Endothelial cell of umbilical vein (primary cell): Measurements from ENCODE around the gene MED27. TPM values are rescaled to one million over a fixed set of nuclear protein-coding genes. Genes with fewer than 3 reads are reported as not detected.

Experiments
- BruUV-seq: library from RNA; stranded (reverse); fragments of 400-500 nt; replicated peaks from 2 replicates; lab custom pipeline; 2021; lab: Mats Ljungman, UMichigan
- CTCF ChIA-PET: fragments of 300-600, 350-600 bp; sonication (Branson Sonifier 250); formaldehyde crosslinking; loops from one replicate; lab custom pipeline; 2021; ENCODE audit warnings: antibody characterized with exemption, inconsistent platforms; lab: Charles Lee
- POLR2A ChIA-PET: fragments of 300-600, 350-600 bp; sonication (Branson Sonifier 250); formaldehyde crosslinking; loops from one replicate; lab custom pipeline; 2021; ENCODE audit warnings: antibody characterized with exemption, inconsistent platforms; lab: Charles Lee
- DNase-seq: peaks from one replicate; pipeline ENCODE4 v3.0.0-alpha.2; 2011; ENCODE audit warnings: low read depth, low spot score
- FAIRE-seq: peaks from 2 replicates; lab custom pipeline; 2011; peaks lifted over from hg19 to GRCh38; lab: Jason Lieb, UNC
- H2AFZ ChIP-seq: 2 replicates; pipeline ENCODE4 v1.6.0; 2012; ENCODE audit warnings: low read depth, low read length, control low read depth, inconsistent platforms
- H3K27ac ChIP-seq: 2 replicates; pipeline ENCODE4 v1.5.1; 2011; ENCODE audit warnings: low read depth, mild to moderate bottlenecking, control low read depth, low read length, moderate library complexity; ENCODE audit not compliant: insufficient read depth
- H3K27me3 ChIP-seq, 2 experiments: 2 replicates each; pipeline versions ENCODE4 v1.6.0 to v1.6.1; 2011; ENCODE audit warnings: low read length in 2 of 2, mixed read lengths in 1 of 2; ENCODE audit not compliant: control insufficient read depth in 2 of 2, insufficient read depth in 2 of 2
- H3K36me3 ChIP-seq, 2 experiments: 2 replicates in 1 of 2; 3 replicates in 1 of 2; pipeline ENCODE4 v1.5.1; 2011; ENCODE audit warnings: low read length in 2 of 2, mild to moderate bottlenecking in 1 of 2, moderate library complexity in 1 of 2; ENCODE audit not compliant: control insufficient read depth in 2 of 2, insufficient read depth in 2 of 2; ENCODE audit errors: extremely low read depth in 1 of 2
- H3K4me1 ChIP-seq: 3 replicates; pipeline ENCODE4 v1.5.1; 2011; ENCODE audit warnings: mild to moderate bottlenecking, low read length; ENCODE audit not compliant: control insufficient read depth, insufficient read depth; ENCODE audit errors: extremely low read depth
- H3K4me2 ChIP-seq: 2 replicates; pipeline ENCODE4 v1.6.1; 2011; ENCODE audit warnings: low read length, control low read depth, mixed read lengths; ENCODE audit not compliant: insufficient read depth
- H3K4me3 ChIP-seq, 3 experiments: fragments of 200-600 bp in 1 of 3; sonication (generic), shearing (Covaris generic) in 1 of 3; replicated peaks in 1 of 3; 2 replicates each; pipeline ENCODE4 v1.5.1; 2011 to 2016; ENCODE audit warnings: control low read depth in 3 of 3, low read length in 3 of 3, mild to moderate bottlenecking in 2 of 3, inconsistent platforms in 1 of 3, low read depth in 1 of 3, moderate library complexity in 1 of 3; ENCODE audit not compliant: insufficient read depth in 1 of 3
- H3K79me2 ChIP-seq: 2 replicates; pipeline ENCODE4 v1.6.0; 2012; ENCODE audit warnings: low read length, inconsistent platforms; ENCODE audit not compliant: control insufficient read depth, insufficient read depth
- H3K9ac ChIP-seq: replicated peaks from 2 replicates; pipeline ENCODE3; 2011; ENCODE audit warnings: low read length, control low read depth; ENCODE audit not compliant: insufficient read depth; ENCODE audit errors: extremely low read depth
- H3K9me1 ChIP-seq: replicated peaks from 3 replicates; pipeline ENCODE4 v1.6.0; 2011; ENCODE audit warnings: mild to moderate bottlenecking, low read length; ENCODE audit not compliant: control insufficient read depth, insufficient read depth; ENCODE audit errors: extremely low read depth
- H3K9me3 ChIP-seq: replicated peaks from 2 replicates; pipeline ENCODE4 v1.5.1; 2012; ENCODE audit warnings: low read length, inconsistent platforms; ENCODE audit not compliant: control insufficient read depth, insufficient read depth
- H4K20me1 ChIP-seq: replicated peaks from 2 replicates; pipeline ENCODE3; 2011; ENCODE audit warnings: mild to moderate bottlenecking, low read length; ENCODE audit not compliant: control insufficient read depth, insufficient read depth; ENCODE audit errors: extremely low read depth
- CTCF ChIP-seq, 2 donors: IDR thresholded peaks; 1 replicate in 1 of 2; 2 replicates in 1 of 2; pipeline ENCODE4 v1.5.1; 2011; ENCODE audit warnings: low read length in 2 of 2, mild to moderate bottlenecking in 2 of 2, moderate library complexity in 2 of 2, control low read depth in 1 of 2, inconsistent platforms in 1 of 2, low read depth in 1 of 2; ENCODE audit not compliant: insufficient read depth in 1 of 2; ENCODE audit errors: extremely low read depth in 1 of 2
- EZH2 ChIP-seq: IDR thresholded peaks from 2 replicates; pipeline ENCODE4 v1.6.1; 2012; ENCODE audit warnings: borderline replicate concordance, low read depth, mild to moderate bottlenecking, moderate library complexity, low read length, inconsistent platforms; ENCODE audit not compliant: severe bottlenecking
- FOS ChIP-seq: IDR thresholded peaks from 2 replicates; pipeline ENCODE4 v1.6.1; 2011; ENCODE audit warnings: mild to moderate bottlenecking, low read length, moderate library complexity, borderline replicate concordance; ENCODE audit not compliant: insufficient read depth
- GATA2 ChIP-seq: IDR thresholded peaks from 2 replicates; pipeline ENCODE4 v1.7.0; 2011; ENCODE audit warnings: low read depth, mild to moderate bottlenecking, moderate library complexity, mixed read lengths, low read length; ENCODE audit not compliant: insufficient read length, insufficient read depth
- JUN ChIP-seq: IDR thresholded peaks from 2 replicates; pipeline ENCODE4 v1.6.1; 2011; ENCODE audit warnings: borderline replicate concordance, low read depth; ENCODE audit not compliant: insufficient read length, insufficient read depth
- MAX ChIP-seq: IDR thresholded peaks from 2 replicates; pipeline ENCODE4 v1.6.1; 2011; ENCODE audit not compliant: insufficient read depth, insufficient read length
- MYC ChIP-seq: IDR thresholded peaks from one replicate; pipeline ENCODE4 v1.6.1; 2011; ENCODE audit warnings: mild to moderate bottlenecking, low read depth, low read length
- POLR2A ChIP-seq: IDR thresholded peaks from 2 replicates; pipeline ENCODE4 v1.6.1; 2012; ENCODE audit warnings: low read depth, mild to moderate bottlenecking, control low read depth, low read length
- POLR2AphosphoS5 ChIP-seq: IDR thresholded peaks from 2 replicates; pipeline ENCODE4 v1.6.1; 2012; ENCODE audit warnings: low read depth, mild to moderate bottlenecking, control low read depth, low read length, moderate library complexity; ENCODE audit not compliant: insufficient read depth
- dilution Hi-C: fragments of 300-500 bp; cut with MboI; formaldehyde crosslinking; loops from one replicate; pipeline ENCODE4 v1.15.0; 2019; ENCODE audit warnings: low sequenced_read_pairs; ENCODE audit not compliant: extremely low pct_ligation_motif_present
- intact Hi-C: fragments of 100-400 bp; cut with micrococcal nuclease; formaldehyde crosslinking; loops from one replicate; pipeline ENCODE4 v1.10.0; 2022
- polyA plus RNA-seq, 4 experiments: library from polyadenylated mRNA; depleted of rRNA in 3 of 4; stranded (reverse) in 3 of 4; unstranded in 1 of 4; fragments of >200 nt; gene quantifications; 2 replicates each; pipeline versions ENCODE4 v1.2.1 to v1.2.3, GENCODE V29; 2011 to 2012; ENCODE audit warnings: missing spikeins in 1 of 4
- total RNA-seq: library from RNA; stranded (reverse); gene quantifications from 2 replicates; pipeline ENCODE4 v1.2.3, GENCODE V29; 2021

Gene MED27
- total and polyA plus RNA-seq, 2 donors (not counting 3 experiments of a cell fraction or from before 2014, with no cell fraction given), result 27.9 to 47.8 TPM

DNA sequence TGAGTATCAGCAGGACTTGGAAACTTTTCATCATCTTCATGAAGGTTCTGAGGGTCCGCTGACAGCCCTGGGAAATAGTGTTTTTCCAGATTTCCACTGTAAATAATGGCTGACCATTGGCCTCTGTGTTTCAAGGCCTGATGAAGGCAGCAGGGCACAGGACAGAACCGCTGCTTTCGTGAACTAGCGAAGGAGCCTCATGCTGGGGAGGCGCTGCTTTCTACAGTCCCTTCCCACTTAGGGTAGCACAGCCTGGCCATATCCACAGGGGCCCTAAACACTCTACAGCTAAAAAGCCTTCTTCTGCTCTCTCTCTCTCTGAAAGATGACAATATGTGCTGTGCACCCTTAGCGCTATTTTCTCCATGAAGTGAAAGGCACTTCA lies 118.2 kb downstream of the MED27 start:
- DNase-seq, result no peak
- H3K27me3 ChIP-seq, result no peaks in the 10 kb centered on the region
- no peak overlapping the region for H3K9ac ChIP-seq
- H3K4me1 ChIP-seq, result no peaks in the 10 kb centered on the region
- intact Hi-C loops, result no loop called here
- no peak for FAIRE-seq
- no peaks in the 10 kb centered on the region for H3K36me3 ChIP-seq
- H3K4me2 ChIP-seq, result no peak overlapping the region
- H3K79me2 ChIP-seq, result no peaks in the 10 kb centered on the region
- H3K9me1 ChIP-seq, result no peaks in the 10 kb centered on the region
- H2AFZ ChIP-seq, result no peak overlapping the region
- no TSS peak for BruUV-seq
- no peaks in the 10 kb centered on the region for H3K9me3 ChIP-seq
- H4K20me1 ChIP-seq, result no peaks in the 10 kb centered on the region
- H3K27ac ChIP-seq, result no peak overlapping the region
- no peak for TF ChIP-seq MAX
- TF ChIP-seq FOS, result no peak
- POLR2A ChIA-PET, result no interaction called here
- dilution Hi-C loops, result no loop called here
- CTCF ChIA-PET, result interaction anchor here (1.5 kb wide), 1 partner anchor 9 kb away, joined by 4 read pairs; no protein-coding TSS in a partner anchor
- no peak overlapping the region for H3K4me3 ChIP-seq

- Histone ChIP-seq H3K4me1 (no peaks in the 10 kb centered on the region), H3K9me1 (no peaks in the 10 kb centered on the region), H3K27me3 (no peaks in the 10 kb centered on the region), H2AFZ (no peak overlapping the region), H3K27ac (no peak overlapping the region), H3K4me3 (no peak overlapping the region), H4K20me1 (no peaks in the 10 kb centered on the region), H3K4me2 (no peak overlapping the region), H3K79me2 (no peaks in the 10 kb centered on the region), H3K9ac (no peak overlapping the region), H3K36me3 (no peaks in the 10 kb centered on the region), H3K9me3 (no peaks in the 10 kb centered on the region)
- POLR2A ChIA-PET, result no interaction called here
- CTCF ChIA-PET, result no interaction called here
- no TSS peak for BruUV-seq
- dilution Hi-C loops (no loop called here), intact Hi-C loops (no loop called here)
- no peak for FAIRE-seq
- DNase-seq, result no peak
- no peak for TF ChIP-seq EZH2
- no peak for TF ChIP-seq POLR2AphosphoS5
- no peak for TF ChIP-seq CTCF (IDR thresholded peaks at IDR 0.05; ENCODE audit: extremely low read depth in 1 of 2, insufficient read depth in 1 of 2, low read depth in 1 of 2, low read length in 2 of 2)
- TF ChIP-seq MAX, result no peak
- TF ChIP-seq FOS, result no peak
- no peak for TF ChIP-seq GATA2
- no peak for TF ChIP-seq MYC
- TF ChIP-seq JUN, result no peak
- no peak for TF ChIP-seq POLR2A
These were observed 118.7 kb downstream of the MED27 start for GRCh38 chr9:131960851-131961495.
